PC-3 (cell line): Measurements from ENCODE around the gene MPZ.

Experiments used
- EZH2 ChIP-seq: fragments of 300-600 bp; sonication (generic); IDR thresholded peaks from one replicate; pipeline ENCODE4 v1.6.1; 2017; ENCODE audit warnings: antibody characterized with exemption, mild to moderate bottlenecking, low read length; ENCODE audit not compliant: unreplicated experiment
- EZH2phosphoT487 ChIP-seq: fragments of 300-600 bp; sonication (generic); IDR thresholded peaks from 2 replicates; pipeline ENCODE4 v1.6.1; 2018; ENCODE audit warnings: mild to moderate bottlenecking, antibody characterized with exemption, low read length, borderline replicate concordance
- TF ChIP-seq, protein P1 (sequence below): fragments of 300-600 bp; sonication (generic); conservative IDR thresholded peaks from 2 replicates; pipeline ENCODE4 v1.5.1; 2017; ENCODE audit warnings: antibody characterized with exemption, low read depth, mild to moderate bottlenecking, low read length

- no peak for TF ChIP-seq EZH2
- TF ChIP-seq, protein P1, sequence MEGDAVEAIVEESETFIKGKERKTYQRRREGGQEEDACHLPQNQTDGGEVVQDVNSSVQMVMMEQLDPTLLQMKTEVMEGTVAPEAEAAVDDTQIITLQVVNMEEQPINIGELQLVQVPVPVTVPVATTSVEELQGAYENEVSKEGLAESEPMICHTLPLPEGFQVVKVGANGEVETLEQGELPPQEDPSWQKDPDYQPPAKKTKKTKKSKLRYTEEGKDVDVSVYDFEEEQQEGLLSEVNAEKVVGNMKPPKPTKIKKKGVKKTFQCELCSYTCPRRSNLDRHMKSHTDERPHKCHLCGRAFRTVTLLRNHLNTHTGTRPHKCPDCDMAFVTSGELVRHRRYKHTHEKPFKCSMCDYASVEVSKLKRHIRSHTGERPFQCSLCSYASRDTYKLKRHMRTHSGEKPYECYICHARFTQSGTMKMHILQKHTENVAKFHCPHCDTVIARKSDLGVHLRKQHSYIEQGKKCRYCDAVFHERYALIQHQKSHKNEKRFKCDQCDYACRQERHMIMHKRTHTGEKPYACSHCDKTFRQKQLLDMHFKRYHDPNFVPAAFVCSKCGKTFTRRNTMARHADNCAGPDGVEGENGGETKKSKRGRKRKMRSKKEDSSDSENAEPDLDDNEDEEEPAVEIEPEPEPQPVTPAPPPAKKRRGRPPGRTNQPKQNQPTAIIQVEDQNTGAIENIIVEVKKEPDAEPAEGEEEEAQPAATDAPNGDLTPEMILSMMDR, result no peak
- TF ChIP-seq EZH2phosphoT487, result no peak
Observed at GRCh38 chr1:161311595-161312181, 1.9 kb upstream of the MPZ start.
